ENCODE results near the gene TTLL8. TPM values are rescaled to one million over a fixed set of nuclear protein-coding genes. Genes with fewer than 3 reads are reported as not detected.

Gene TTLL8
- total RNA-seq, 1 experiment from 2014 or later, result not detected

DNA sequence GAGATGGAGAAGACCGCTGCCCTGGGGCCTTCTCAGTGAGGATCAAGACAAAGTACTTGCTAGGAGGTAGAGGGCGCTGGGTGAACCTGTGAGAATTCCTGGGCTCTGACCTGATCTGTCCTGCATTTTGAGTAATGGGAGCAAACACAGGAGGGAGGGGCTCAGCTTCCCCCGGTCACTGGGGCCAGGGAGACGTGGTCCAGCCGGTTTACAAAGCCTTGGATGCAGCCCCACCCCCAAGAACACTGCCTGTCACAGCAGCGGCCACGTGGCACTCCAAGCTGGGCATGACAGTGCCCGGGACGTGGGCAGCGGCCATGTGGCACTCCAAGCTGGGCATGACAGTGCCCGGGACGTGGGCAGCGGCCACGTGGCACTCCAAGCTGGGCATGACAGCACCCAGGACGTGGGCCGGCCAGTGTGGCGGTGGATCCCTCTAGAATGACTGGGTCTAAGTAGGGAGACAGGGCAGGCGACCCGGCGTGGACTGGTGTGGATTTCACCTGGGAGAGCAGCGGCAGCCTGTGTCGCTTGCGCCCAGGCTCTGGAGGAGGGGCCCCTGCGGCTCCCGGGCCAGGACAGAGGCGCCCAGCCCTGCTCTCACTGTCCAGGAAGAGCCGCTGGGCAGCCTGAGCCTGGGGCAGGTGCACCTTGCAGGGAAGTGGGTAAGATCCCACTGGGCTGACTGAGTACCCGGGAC is 2.5 kb upstream of the TTLL8 start:
- no peaks in the 10 kb centered on the region for H3K4me1 ChIP-seq (ENCODE audit: control insufficient read depth, insufficient read depth, low read length)
- H3K4me3 ChIP-seq (ENCODE audit: low read depth in 2 of 2, low read length in 2 of 2), result no peak overlapping the region
- in situ Hi-C loops (cut with HindIII; ENCODE audit: low pct_unique_long_range_greater_than_20kb, low sequenced_read_pairs) (no loop called here), intact Hi-C loops (cut with micrococcal nuclease; ENCODE audit: unreplicated experiment) (no loop called here)
- TF ChIP-seq SIN3A (IDR thresholded peaks at IDR 0.05; ENCODE audit: borderline replicate concordance, insufficient read depth, low read depth, low read length) (no peak), TCF7L2 (IDR thresholded peaks at IDR 0.05; ENCODE audit: low read depth, low read length) (no peak), POLR2AphosphoS5 (IDR thresholded peaks at IDR 0.05; ENCODE audit: low read depth, low read length) (no peak)
- TF ChIP-seq, protein P1, sequence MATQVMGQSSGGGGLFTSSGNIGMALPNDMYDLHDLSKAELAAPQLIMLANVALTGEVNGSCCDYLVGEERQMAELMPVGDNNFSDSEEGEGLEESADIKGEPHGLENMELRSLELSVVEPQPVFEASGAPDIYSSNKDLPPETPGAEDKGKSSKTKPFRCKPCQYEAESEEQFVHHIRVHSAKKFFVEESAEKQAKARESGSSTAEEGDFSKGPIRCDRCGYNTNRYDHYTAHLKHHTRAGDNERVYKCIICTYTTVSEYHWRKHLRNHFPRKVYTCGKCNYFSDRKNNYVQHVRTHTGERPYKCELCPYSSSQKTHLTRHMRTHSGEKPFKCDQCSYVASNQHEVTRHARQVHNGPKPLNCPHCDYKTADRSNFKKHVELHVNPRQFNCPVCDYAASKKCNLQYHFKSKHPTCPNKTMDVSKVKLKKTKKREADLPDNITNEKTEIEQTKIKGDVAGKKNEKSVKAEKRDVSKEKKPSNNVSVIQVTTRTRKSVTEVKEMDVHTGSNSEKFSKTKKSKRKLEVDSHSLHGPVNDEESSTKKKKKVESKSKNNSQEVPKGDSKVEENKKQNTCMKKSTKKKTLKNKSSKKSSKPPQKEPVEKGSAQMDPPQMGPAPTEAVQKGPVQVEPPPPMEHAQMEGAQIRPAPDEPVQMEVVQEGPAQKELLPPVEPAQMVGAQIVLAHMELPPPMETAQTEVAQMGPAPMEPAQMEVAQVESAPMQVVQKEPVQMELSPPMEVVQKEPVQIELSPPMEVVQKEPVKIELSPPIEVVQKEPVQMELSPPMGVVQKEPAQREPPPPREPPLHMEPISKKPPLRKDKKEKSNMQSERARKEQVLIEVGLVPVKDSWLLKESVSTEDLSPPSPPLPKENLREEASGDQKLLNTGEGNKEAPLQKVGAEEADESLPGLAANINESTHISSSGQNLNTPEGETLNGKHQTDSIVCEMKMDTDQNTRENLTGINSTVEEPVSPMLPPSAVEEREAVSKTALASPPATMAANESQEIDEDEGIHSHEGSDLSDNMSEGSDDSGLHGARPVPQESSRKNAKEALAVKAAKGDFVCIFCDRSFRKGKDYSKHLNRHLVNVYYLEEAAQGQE (IDR thresholded peaks at IDR 0.05; ENCODE audit: insufficient read depth in 1 of 2, low read depth in 2 of 2, low read length in 1 of 2), result no peak
- TF ChIP-seq, protein P2, sequence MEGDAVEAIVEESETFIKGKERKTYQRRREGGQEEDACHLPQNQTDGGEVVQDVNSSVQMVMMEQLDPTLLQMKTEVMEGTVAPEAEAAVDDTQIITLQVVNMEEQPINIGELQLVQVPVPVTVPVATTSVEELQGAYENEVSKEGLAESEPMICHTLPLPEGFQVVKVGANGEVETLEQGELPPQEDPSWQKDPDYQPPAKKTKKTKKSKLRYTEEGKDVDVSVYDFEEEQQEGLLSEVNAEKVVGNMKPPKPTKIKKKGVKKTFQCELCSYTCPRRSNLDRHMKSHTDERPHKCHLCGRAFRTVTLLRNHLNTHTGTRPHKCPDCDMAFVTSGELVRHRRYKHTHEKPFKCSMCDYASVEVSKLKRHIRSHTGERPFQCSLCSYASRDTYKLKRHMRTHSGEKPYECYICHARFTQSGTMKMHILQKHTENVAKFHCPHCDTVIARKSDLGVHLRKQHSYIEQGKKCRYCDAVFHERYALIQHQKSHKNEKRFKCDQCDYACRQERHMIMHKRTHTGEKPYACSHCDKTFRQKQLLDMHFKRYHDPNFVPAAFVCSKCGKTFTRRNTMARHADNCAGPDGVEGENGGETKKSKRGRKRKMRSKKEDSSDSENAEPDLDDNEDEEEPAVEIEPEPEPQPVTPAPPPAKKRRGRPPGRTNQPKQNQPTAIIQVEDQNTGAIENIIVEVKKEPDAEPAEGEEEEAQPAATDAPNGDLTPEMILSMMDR (IDR thresholded peaks at IDR 0.05), result no peak
- no peaks in the 10 kb centered on the region for H3K36me3 ChIP-seq (ENCODE audit: control insufficient read depth, insufficient read depth, low read length)
- CTCF ChIA-PET, result no interaction called here
- POLR2A ChIA-PET, result no interaction called here
- DNase-seq (ENCODE audit: low read depth, low spot score), result no peak
- no TSS peak for BruUV-seq (replicated peaks)
- H3K27me3 ChIP-seq (ENCODE audit: control insufficient read depth, insufficient read depth, low read length), result no peaks in the 10 kb centered on the region
- no peak overlapping the region for H3K27ac ChIP-seq (ENCODE audit: low read length)
- ATAC-seq, result no peak
- no peaks in the 10 kb centered on the region for H3K9me3 ChIP-seq (ENCODE audit: control insufficient read depth, insufficient read depth, low read depth, low read length)

DNA sequence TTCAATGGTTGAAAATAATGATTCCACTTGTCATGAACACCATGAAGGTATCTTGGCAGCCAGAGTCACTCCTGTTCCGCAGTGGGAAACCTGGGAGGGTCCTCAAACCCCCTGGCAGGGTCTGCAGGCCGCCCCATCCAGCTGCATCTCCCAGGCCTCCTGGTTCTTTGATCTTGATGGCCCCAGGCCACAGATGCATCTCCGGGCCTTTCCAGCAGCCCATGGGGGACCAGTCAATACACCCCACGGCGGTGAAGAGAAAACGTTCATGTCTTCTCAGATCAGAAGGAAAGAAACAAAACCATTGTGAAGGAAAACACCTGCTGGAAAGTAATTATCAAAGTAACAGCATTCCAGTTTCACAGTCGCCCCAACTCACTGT is 1.8 kb upstream of the TTLL8 start:
- ATAC-seq (no peak), DNase-seq (ENCODE audit: low read depth, low spot score) (no peak)
- no peaks in the 10 kb centered on the region for H3K36me3 ChIP-seq (ENCODE audit: control insufficient read depth, insufficient read depth, low read length)
- intact Hi-C loops (cut with micrococcal nuclease; ENCODE audit: unreplicated experiment) (no loop called here), in situ Hi-C loops (cut with HindIII; ENCODE audit: low pct_unique_long_range_greater_than_20kb, low sequenced_read_pairs) (no loop called here)
- POLR2A ChIA-PET, result no interaction called here
- H3K27me3 ChIP-seq (ENCODE audit: control insufficient read depth, insufficient read depth, low read length), result no peaks in the 10 kb centered on the region
- H3K9me3 ChIP-seq (ENCODE audit: control insufficient read depth, insufficient read depth, low read depth, low read length), result no peaks in the 10 kb centered on the region
- CTCF ChIA-PET, result no interaction called here
- H3K4me1 ChIP-seq (ENCODE audit: control insufficient read depth, insufficient read depth, low read length), result no peaks in the 10 kb centered on the region
- BruUV-seq (replicated peaks), result no TSS peak
- no peak overlapping the region for H3K27ac ChIP-seq (ENCODE audit: low read length)
- no peak overlapping the region for H3K4me3 ChIP-seq (ENCODE audit: low read depth in 2 of 2, low read length in 2 of 2)
- TF ChIP-seq TCF7L2 (IDR thresholded peaks at IDR 0.05; ENCODE audit: low read depth, low read length), result no peak
- no peak for TF ChIP-seq SIN3A (IDR thresholded peaks at IDR 0.05; ENCODE audit: borderline replicate concordance, insufficient read depth, low read depth, low read length)
- TF ChIP-seq, protein P1 (IDR thresholded peaks at IDR 0.05; ENCODE audit: insufficient read depth in 1 of 2, low read depth in 2 of 2, low read length in 1 of 2), result no peak
- no peak for TF ChIP-seq POLR2AphosphoS5 (IDR thresholded peaks at IDR 0.05; ENCODE audit: low read depth, low read length)
- TF ChIP-seq, protein P2 (IDR thresholded peaks at IDR 0.05), result no peak

All from Panc1 (cell line).